Measurements from ENCODE around the gene CAD. TPM values are rescaled to one million over a fixed set of nuclear protein-coding genes. Genes with fewer than 3 reads are reported as not detected.
"Not testable (repeated sequence)": the region's sequence is repeated elsewhere in the genome, so short reads cannot be mapped to it uniquely, and the experiment has no call there.

Gene CAD
- total RNA-seq, 1 experiment from 2014 or later, result 30.9 TPM

- DNase-seq (ENCODE audit: low spot score), result no peak
Measured at GRCh38 chr2:27256855-27257454, 39.8 kb downstream of the CAD start.

GRCh38 chr2:27258051-27258450 is 40.9 kb downstream of the CAD start:
- no peak for DNase-seq (ENCODE audit: low spot score)

- DNase-seq (ENCODE audit: low spot score), result no peak
Measured at GRCh38 chr2:27261241-27261925, 44.2 kb downstream of the CAD start.

DNA sequence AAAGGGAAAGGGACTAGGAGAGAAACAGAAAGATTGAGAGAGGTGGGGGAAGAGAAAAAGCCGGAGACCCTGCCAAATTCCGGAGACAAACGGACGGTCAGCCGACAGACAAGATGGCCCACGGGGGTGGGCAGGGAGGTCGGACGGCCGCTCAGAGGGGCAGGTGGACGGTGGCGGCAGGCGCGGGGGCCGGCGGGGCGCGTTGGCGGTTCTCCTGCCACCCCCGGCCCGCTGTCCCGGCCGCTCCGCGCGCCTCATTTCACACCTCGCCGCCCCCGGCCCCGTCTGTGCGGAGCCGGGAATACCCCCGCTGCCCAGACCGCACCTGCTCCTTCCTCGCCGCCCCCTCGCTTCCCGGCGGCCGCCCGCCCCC is 44.7 kb downstream of the CAD start:
- no peak for DNase-seq (ENCODE audit: low spot score)

DNA sequence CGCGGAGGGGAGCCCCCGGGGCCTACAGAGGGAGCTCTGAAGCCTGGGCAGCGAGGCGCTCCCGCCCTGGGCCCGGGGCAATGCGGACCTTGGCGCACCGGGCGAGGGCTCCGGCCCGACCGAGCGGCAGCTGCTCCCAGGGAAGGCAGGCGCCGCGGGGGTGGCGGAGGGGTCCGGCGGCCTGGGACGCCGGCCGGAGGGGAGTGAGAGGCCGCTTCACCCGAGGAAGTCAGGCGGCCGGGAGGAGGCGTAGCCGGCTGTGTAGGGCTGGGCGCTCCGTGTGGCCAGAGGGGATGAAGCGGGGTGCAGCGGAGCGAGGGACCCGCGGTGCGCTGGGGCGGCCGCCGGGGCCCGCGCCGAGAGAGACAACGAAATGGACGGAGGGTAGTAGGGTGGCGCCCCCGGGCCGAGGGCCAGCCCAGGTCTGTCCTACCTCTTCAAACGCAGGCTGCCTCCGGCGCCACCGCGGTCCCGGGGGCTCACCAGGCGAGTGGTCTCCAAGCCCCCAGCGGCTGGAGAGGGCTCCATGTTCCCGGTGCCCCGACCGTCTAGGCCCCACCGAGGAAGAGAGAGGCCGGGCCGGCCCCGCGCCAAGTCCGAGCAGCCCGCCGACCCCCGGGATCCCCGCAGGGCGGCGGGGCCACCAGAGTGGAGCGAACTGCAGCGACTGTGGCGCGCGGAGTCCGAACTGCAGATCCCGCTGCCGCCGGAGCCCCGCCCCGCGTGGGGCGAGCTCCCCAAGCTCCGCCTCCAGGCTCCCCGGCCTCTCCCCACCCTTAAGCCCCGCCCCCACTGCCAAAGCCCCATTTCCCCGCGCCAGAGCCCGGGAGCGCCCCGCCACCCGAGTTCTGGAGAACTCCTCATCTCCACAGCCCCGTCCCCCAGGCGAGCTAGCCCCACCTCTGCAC is 45.5 kb downstream of the CAD start, which contains the start of gene SLC30A3:
SLC30A3 (minus strand) TSS at position 669 of the 908 bp plus-strand sequence; CDS start at position 528, 141 bp downstream.
- peak; percentile 47 for DNase-seq (ENCODE audit: low spot score)

- DNase-seq (ENCODE audit: low spot score), result no peak
Measured at GRCh38 chr2:27263287-27264252, 46.4 kb downstream of the CAD start.

- no peak for DNase-seq (ENCODE audit: low spot score)
Measured at GRCh38 chr2:27264253-27264752, 47.1 kb downstream of the CAD start.

GRCh38 chr2:27264753-27265535 is 47.8 kb downstream of the CAD start:
- no peak for DNase-seq (ENCODE audit: low spot score)

- DNase-seq (ENCODE audit: low spot score), result no peak
Measured at GRCh38 chr2:27265536-27265870, 48.3 kb downstream of the CAD start.

- DNase-seq (ENCODE audit: low spot score), result not testable (repeated sequence)
Measured at GRCh38 chr2:27268296-27268695, 51.1 kb downstream of the CAD start.

GRCh38 chr2:27270131-27270530 is 53.0 kb downstream of the CAD start:
- no peak for DNase-seq (ENCODE audit: low spot score)

- DNase-seq (ENCODE audit: low spot score), result no peak
Measured at GRCh38 chr2:27270670-27271069, 53.5 kb downstream of the CAD start.

GRCh38 chr2:27271631-27272340 is 54.6 kb downstream of the CAD start:
- no peak for DNase-seq (ENCODE audit: low spot score)

- DNase-seq (ENCODE audit: low spot score), result not testable (repeated sequence)
Measured at GRCh38 chr2:27272537-27273522, 55.7 kb downstream of the CAD start.

GRCh38 chr2:27275211-27276150 is 58.3 kb downstream of the CAD start, which contains the start of gene DNAJC5G:
Gene DNAJC5G, plus strand, starts transcription at chr2:27275433. Its CDS starts 1,296 bp downstream, at chr2:27276729.
- DNase-seq (ENCODE audit: low spot score), result no peak

DNA sequence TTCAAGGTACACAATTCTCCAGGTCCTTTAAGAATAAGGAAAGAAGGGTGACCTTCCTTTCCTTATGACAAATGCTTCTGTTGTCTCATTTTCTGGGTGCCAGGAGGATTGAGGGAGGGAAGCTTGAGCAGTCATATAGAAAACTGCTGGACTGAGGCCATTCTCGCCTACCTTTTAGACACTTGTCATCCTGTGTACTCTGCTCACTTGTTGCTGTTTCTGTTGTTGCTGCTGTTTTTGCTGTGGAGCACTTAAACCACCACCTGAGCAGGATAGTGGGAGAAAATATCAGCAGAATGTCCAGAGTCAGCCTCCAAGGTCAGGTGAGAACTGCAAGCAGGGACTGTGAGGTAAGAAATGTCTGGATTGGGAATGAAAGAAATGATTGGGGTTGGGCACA is 60.8 kb downstream of the CAD start:
- DNase-seq (ENCODE audit: low spot score), result no peak

DNA sequence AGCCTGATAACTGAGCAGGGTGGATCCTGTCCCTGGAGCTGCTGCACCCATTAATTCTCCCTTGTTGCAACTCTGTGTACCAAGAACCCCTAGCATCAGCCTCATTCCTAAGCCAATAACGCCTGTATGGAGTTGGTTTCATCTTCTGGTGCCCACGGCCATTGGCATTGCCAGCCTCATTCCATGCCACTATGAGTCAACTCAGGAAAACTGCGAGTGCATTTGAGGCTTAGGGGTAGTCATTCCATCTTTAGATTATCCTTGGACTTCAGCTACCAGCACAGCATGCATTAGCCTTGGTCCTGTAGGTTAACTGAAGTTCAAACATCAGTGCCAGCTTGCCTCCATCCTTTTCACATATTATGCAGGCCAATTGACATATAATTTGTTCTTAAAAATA is 63.7 kb downstream of the CAD start:
- no peak for DNase-seq (ENCODE audit: low spot score)

All from A172 (cell line).